Activated T-helper 9 cell treated with anti-CD3 and anti-CD28 coated beads, Interleukin-2, amount 50 U/mL, for 16 hours (primary cell): Measurements from ENCODE around the gene ARF6.
A peak's percentile ranks its signal among the peaks of the same experiment; 100 is the strongest.
"Not testable (repeated sequence)": the region's sequence is repeated elsewhere in the genome, so short reads cannot be mapped to it uniquely, and the experiment has no call there.

Experiments used
- DNase-seq: peaks from one replicate; pipeline ENCODE4 v3.0.0-alpha.2; 2020; ENCODE audit warnings: low read depth

ARF6 gene

GRCh38 chr14:49876563-49877127, 16.2 kb upstream of the ARF6 start:
- no peak for DNase-seq

- no peak for DNase-seq
Observed at GRCh38 chr14:49879646-49880204, 13.2 kb upstream of the ARF6 start.

GRCh38 chr14:49880267-49881064, 12.4 kb upstream of the ARF6 start:
- no peak for DNase-seq

- DNase-seq, result no peak
Observed at GRCh38 chr14:49881350-49882001, 11.4 kb upstream of the ARF6 start.

GRCh38 chr14:49882826-49883694, 9.8 kb upstream of the ARF6 start:
- no peak for DNase-seq

- DNase-seq, result no peak
Observed at GRCh38 chr14:49886523-49886922, 6.4 kb upstream of the ARF6 start.

GRCh38 chr14:49888293-49888692, 4.6 kb upstream of the ARF6 start:
- DNase-seq, result no peak

- DNase-seq, result no peak
Observed at GRCh38 chr14:49892301-49892635, 614 bp upstream of the ARF6 start.

- peak; percentile 71 for DNase-seq
Observed at GRCh38 chr14:49893309-49894213, 679 bp downstream of the ARF6 start.

GRCh38 chr14:49894214-49895107, 1.6 kb downstream of the ARF6 start:
- not testable (repeated sequence) for DNase-seq

GRCh38 chr14:49895480-49895879, 2.6 kb downstream of the ARF6 start:
- no peak for DNase-seq

GRCh38 chr14:49896272-49896671, 3.4 kb downstream of the ARF6 start:
- not testable (repeated sequence) for DNase-seq

- no peak for DNase-seq
Observed at GRCh38 chr14:49896966-49897365, 4.1 kb downstream of the ARF6 start.

- no peak for DNase-seq
Observed at GRCh38 chr14:49897414-49897813, 4.5 kb downstream of the ARF6 start.

GRCh38 chr14:49897965-49898364, 5.1 kb downstream of the ARF6 start:
- DNase-seq, result no peak

- no peak for DNase-seq
Observed at GRCh38 chr14:49898485-49898884, 5.6 kb downstream of the ARF6 start.

GRCh38 chr14:49900973-49901372, 8.1 kb downstream of the ARF6 start:
- no peak for DNase-seq

- DNase-seq, result not testable (repeated sequence)
Observed at GRCh38 chr14:49902679-49903246, 9.9 kb downstream of the ARF6 start.

GRCh38 chr14:49904270-49904669, 11.4 kb downstream of the ARF6 start:
- DNase-seq, result no peak

GRCh38 chr14:49905989-49906388, 13.1 kb downstream of the ARF6 start:
- DNase-seq, result no peak
